ENCODE data around the gene GAK. TPM values are rescaled to one million over a fixed set of nuclear protein-coding genes. Genes with fewer than 3 reads are reported as not detected.

GAK gene
- total RNA-seq, 1 experiment from 2014 or later: 86.6 TPM

DNA sequence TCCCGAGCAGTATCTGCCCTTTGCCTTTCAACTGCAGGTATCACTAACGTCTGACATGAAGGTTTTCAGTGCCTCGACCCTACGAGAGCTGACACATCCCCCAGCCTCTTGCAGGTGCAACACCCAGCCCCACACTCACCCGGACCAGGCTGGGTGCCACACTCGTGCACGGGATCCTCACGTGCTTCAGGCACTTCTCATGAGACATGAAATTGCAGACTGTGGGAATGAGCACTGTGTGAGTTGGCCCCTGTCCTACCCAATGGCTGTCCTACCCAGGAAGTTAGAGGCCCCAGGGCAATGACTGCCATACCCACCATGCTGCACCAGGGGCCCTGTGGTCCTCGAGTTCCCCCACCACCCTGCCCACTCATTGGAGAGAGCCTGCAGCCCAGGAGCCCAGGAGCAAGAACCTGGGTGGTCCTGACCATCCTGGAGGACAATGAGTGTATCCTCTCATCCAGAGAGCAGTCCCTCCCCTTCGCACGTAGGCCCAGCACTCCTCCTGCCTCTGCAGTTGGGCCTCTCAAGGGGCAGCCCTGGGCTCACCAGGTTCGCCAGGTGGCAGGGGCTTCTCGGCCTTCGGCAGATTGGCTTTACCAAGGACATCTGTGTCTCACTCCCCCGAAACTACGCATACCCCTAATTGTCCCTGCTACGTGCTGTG lies 38.9 kb upstream of the GAK start:
- ChIA-PET CTCF (interaction anchor here (0.6 kb wide), 1 partner anchor 820 kb away, joined by 5 read pairs; no protein-coding TSS in a partner anchor), POLR2A (interaction anchor here (0.6 kb wide), 1 partner anchor 10 kb away, joined by 3 read pairs; no protein-coding TSS in a partner anchor)
- BruUV-seq (replicated peaks): no TSS peak
- no peaks in the 10 kb centered on the region for H3K27me3 ChIP-seq (ENCODE audit: control insufficient read depth, insufficient read depth, low read length)
- TF ChIP-seq, protein P1, sequence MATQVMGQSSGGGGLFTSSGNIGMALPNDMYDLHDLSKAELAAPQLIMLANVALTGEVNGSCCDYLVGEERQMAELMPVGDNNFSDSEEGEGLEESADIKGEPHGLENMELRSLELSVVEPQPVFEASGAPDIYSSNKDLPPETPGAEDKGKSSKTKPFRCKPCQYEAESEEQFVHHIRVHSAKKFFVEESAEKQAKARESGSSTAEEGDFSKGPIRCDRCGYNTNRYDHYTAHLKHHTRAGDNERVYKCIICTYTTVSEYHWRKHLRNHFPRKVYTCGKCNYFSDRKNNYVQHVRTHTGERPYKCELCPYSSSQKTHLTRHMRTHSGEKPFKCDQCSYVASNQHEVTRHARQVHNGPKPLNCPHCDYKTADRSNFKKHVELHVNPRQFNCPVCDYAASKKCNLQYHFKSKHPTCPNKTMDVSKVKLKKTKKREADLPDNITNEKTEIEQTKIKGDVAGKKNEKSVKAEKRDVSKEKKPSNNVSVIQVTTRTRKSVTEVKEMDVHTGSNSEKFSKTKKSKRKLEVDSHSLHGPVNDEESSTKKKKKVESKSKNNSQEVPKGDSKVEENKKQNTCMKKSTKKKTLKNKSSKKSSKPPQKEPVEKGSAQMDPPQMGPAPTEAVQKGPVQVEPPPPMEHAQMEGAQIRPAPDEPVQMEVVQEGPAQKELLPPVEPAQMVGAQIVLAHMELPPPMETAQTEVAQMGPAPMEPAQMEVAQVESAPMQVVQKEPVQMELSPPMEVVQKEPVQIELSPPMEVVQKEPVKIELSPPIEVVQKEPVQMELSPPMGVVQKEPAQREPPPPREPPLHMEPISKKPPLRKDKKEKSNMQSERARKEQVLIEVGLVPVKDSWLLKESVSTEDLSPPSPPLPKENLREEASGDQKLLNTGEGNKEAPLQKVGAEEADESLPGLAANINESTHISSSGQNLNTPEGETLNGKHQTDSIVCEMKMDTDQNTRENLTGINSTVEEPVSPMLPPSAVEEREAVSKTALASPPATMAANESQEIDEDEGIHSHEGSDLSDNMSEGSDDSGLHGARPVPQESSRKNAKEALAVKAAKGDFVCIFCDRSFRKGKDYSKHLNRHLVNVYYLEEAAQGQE (IDR thresholded peaks at IDR 0.05; ENCODE audit: insufficient read depth in 1 of 2, low read depth in 2 of 2, low read length in 1 of 2): no peak
- TF ChIP-seq, protein P2, sequence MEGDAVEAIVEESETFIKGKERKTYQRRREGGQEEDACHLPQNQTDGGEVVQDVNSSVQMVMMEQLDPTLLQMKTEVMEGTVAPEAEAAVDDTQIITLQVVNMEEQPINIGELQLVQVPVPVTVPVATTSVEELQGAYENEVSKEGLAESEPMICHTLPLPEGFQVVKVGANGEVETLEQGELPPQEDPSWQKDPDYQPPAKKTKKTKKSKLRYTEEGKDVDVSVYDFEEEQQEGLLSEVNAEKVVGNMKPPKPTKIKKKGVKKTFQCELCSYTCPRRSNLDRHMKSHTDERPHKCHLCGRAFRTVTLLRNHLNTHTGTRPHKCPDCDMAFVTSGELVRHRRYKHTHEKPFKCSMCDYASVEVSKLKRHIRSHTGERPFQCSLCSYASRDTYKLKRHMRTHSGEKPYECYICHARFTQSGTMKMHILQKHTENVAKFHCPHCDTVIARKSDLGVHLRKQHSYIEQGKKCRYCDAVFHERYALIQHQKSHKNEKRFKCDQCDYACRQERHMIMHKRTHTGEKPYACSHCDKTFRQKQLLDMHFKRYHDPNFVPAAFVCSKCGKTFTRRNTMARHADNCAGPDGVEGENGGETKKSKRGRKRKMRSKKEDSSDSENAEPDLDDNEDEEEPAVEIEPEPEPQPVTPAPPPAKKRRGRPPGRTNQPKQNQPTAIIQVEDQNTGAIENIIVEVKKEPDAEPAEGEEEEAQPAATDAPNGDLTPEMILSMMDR (IDR thresholded peaks at IDR 0.05): no peak
- no peak for TF ChIP-seq SIN3A (IDR thresholded peaks at IDR 0.05; ENCODE audit: borderline replicate concordance, insufficient read depth, low read depth, low read length)
- no peak for TF ChIP-seq TCF7L2 (IDR thresholded peaks at IDR 0.05; ENCODE audit: low read depth, low read length)
- TF ChIP-seq POLR2AphosphoS5 (IDR thresholded peaks at IDR 0.05; ENCODE audit: low read depth, low read length): no peak
- no peak for ATAC-seq
- H3K4me3 ChIP-seq (ENCODE audit: low read depth in 2 of 2, low read length in 2 of 2): no peak overlapping the region
- H3K27ac ChIP-seq (ENCODE audit: low read length): no peak overlapping the region
- intact Hi-C loops (cut with micrococcal nuclease; ENCODE audit: unreplicated experiment) (no loop called here), in situ Hi-C loops (cut with HindIII; ENCODE audit: low pct_unique_long_range_greater_than_20kb, low sequenced_read_pairs) (no loop called here)
- peaks cover 6% of the 10 kb centered on the region; the same call in 1 of the 2 replicates for H3K4me1 ChIP-seq (ENCODE audit: control insufficient read depth, insufficient read depth, low read length)
- H3K9me3 ChIP-seq (ENCODE audit: control insufficient read depth, insufficient read depth, low read depth, low read length): no peaks in the 10 kb centered on the region
- no peaks in the 10 kb centered on the region for H3K36me3 ChIP-seq (ENCODE audit: control insufficient read depth, insufficient read depth, low read length)
- no peak for DNase-seq (ENCODE audit: low read depth, low spot score)

DNA sequence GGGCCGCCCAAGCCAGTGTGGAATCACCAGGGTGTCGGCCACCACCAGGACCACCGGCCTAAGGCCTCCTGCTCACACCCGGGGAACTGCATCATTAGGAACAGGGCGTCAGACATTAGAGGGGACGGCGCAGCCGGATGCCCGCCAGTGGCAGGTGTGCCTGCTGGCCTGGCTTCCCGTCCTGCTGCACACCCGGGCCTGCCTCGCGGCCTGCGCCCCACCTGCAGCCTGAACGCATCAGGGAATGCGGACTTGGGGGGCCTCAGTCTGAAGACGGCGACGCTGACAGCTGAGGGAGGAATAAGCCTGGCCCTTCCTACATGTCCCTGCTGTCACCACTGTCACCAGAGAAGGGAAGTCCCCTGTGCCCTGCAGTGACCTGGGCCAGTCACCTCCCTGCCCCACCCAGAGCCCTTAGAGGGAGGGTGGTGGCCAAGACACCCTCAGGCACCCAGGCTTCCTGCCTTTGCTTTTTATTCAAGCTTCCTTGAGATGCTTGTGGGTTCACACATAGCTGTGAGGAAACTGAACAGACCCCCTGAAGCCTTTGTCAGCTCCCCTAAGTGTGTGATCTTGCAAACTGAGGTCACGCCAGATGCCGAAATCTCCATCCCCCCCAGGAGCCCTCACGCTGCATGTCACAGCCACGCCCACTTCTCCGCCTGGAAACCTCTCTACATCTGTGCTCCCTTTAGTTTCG lies 38.1 kb upstream of the GAK start:
- ChIA-PET CTCF (no interaction called here), POLR2A (no interaction called here)
- DNase-seq (ENCODE audit: low read depth, low spot score) (no peak), ATAC-seq (no peak)
- Histone ChIP-seq H3K27ac (ENCODE audit: low read length) (no peak overlapping the region), H3K4me1 (ENCODE audit: control insufficient read depth, insufficient read depth, low read length) (peaks cover 6% of the 10 kb centered on the region; the same call in 1 of the 2 replicates), H3K9me3 (ENCODE audit: control insufficient read depth, insufficient read depth, low read depth, low read length) (no peaks in the 10 kb centered on the region), H3K27me3 (ENCODE audit: control insufficient read depth, insufficient read depth, low read length) (no peaks in the 10 kb centered on the region), H3K4me3 (ENCODE audit: low read depth in 2 of 2, low read length in 2 of 2) (no peak overlapping the region), H3K36me3 (ENCODE audit: control insufficient read depth, insufficient read depth, low read length) (no peaks in the 10 kb centered on the region)
- intact Hi-C loops (cut with micrococcal nuclease; ENCODE audit: unreplicated experiment): no loop called here
- in situ Hi-C loops (cut with HindIII; ENCODE audit: low pct_unique_long_range_greater_than_20kb, low sequenced_read_pairs): no loop called here
- no peak for TF ChIP-seq POLR2AphosphoS5 (IDR thresholded peaks at IDR 0.05; ENCODE audit: low read depth, low read length)
- TF ChIP-seq, protein P2 (IDR thresholded peaks at IDR 0.05): no peak
- TF ChIP-seq SIN3A (IDR thresholded peaks at IDR 0.05; ENCODE audit: borderline replicate concordance, insufficient read depth, low read depth, low read length): no peak
- TF ChIP-seq, protein P1 (IDR thresholded peaks at IDR 0.05; ENCODE audit: insufficient read depth in 1 of 2, low read depth in 2 of 2, low read length in 1 of 2): no peak
- TF ChIP-seq TCF7L2 (IDR thresholded peaks at IDR 0.05; ENCODE audit: low read depth, low read length): no peak
- TSS peak; percentile 85 for BruUV-seq (replicated peaks)

Data from Panc1 (cell line).